Testis (tissue), 2 donors: Measurements from ENCODE around the gene ARHGEF11.

Experiments
- CTCF ChIP-seq, 3 experiments: fragments of 450-650 bp in 2 of 3; fragments of 200-600 bp in 1 of 3; sonication (generic) in 1 of 3; IDR thresholded peaks; one replicate each; pipeline ENCODE4 v1.5.1; 2016 to 2019; ENCODE audit warnings: antibody characterized with exemption in 3 of 3, mild to moderate bottlenecking in 2 of 3, moderate library complexity in 1 of 3
- POLR2A ChIP-seq: fragments of 450-650 bp; IDR thresholded peaks from one replicate; pipeline ENCODE4 v1.6.1; 2017; ENCODE audit warnings: antibody characterized with exemption, mild to moderate bottlenecking, moderate library complexity

GRCh38 chr1:156948708-156949107 is 96.8 kb downstream of the ARHGEF11 start:
- TF ChIP-seq CTCF (IDR thresholded peaks at IDR 0.05) (peak in 2 of 3 experiments; percentile 8 to 33), POLR2A (no peak)
